A673 (cell line): ENCODE results near the gene ANO4.

Experiments
- CTCF ChIP-seq: fragments of 300-800, 200-600 bp; sonication (generic); conservative IDR thresholded peaks from 2 replicates; pipeline ENCODE4 v1.5.1; 2017; ENCODE audit warnings: low read depth, mild to moderate bottlenecking, antibody characterized with exemption, low read length, moderate library complexity, mixed read lengths
- EZH2 ChIP-seq: fragments of 200-600 bp; sonication (generic); IDR thresholded peaks from 2 replicates; pipeline ENCODE4 v1.6.1; 2017; ENCODE audit warnings: borderline replicate concordance, low read depth, mild to moderate bottlenecking, mixed read lengths, antibody characterized with exemption, low read length; ENCODE audit not compliant: poor library complexity, severe bottlenecking

- TF ChIP-seq CTCF = no peak
- no peak for TF ChIP-seq EZH2
Measured at GRCh38 chr12:101018540-101018939, 224.0 kb downstream of the ANO4 start.
